ENCODE measurements around the gene RASSF3.
A peak's percentile ranks its signal among the peaks of the same experiment; 100 is the strongest.

RASSF3 gene

GRCh38 chr12:64731683-64732082 lies 121.4 kb downstream of the RASSF3 start:
- DNase-seq (ENCODE audit: low spot score), result no peak

- peak; percentile 73 for DNase-seq (ENCODE audit: low spot score)
Measured at GRCh38 chr12:64733857-64734256, 123.6 kb downstream of the RASSF3 start.

GRCh38 chr12:64735442-64735841 lies 125.1 kb downstream of the RASSF3 start:
- no peak for DNase-seq (ENCODE audit: low spot score)

- no peak for DNase-seq (ENCODE audit: low spot score)
Measured at GRCh38 chr12:64736771-64737170, 126.5 kb downstream of the RASSF3 start.

- no peak for DNase-seq (ENCODE audit: low spot score)
Measured at GRCh38 chr12:64737539-64737938, 127.2 kb downstream of the RASSF3 start.

- DNase-seq (ENCODE audit: low spot score), result no peak
Measured at GRCh38 chr12:64739778-64740177, 129.5 kb downstream of the RASSF3 start.

GRCh38 chr12:64740646-64741045 lies 130.4 kb downstream of the RASSF3 start:
- DNase-seq (ENCODE audit: low spot score), result no peak

GRCh38 chr12:64742416-64742815 lies 132.1 kb downstream of the RASSF3 start:
- DNase-seq (ENCODE audit: low spot score), result no peak

- DNase-seq (ENCODE audit: low spot score), result no peak
Measured at GRCh38 chr12:64743206-64743605, 132.9 kb downstream of the RASSF3 start.

GRCh38 chr12:64744422-64745258 lies 134.3 kb downstream of the RASSF3 start:
- no peak for DNase-seq (ENCODE audit: low spot score)

- no peak for DNase-seq (ENCODE audit: low spot score)
Measured at GRCh38 chr12:64745259-64745807, 135.0 kb downstream of the RASSF3 start.

GRCh38 chr12:64745980-64746379 lies 135.7 kb downstream of the RASSF3 start:
- no peak for DNase-seq (ENCODE audit: low spot score)

GRCh38 chr12:64746663-64747062 lies 136.4 kb downstream of the RASSF3 start:
- no peak for DNase-seq (ENCODE audit: low spot score)

Measured in pons (tissue), 1 donor.